KBM-7 (cell line): Measurements from ENCODE around the gene PLXNB1.
"Not testable (repeated sequence)": the region's sequence is repeated elsewhere in the genome, so short reads cannot be mapped to it uniquely, and the experiment has no call there.

Experiments used
- DNase-seq: peaks from one replicate; pipeline ENCODE4 v3.0.0-alpha.2; 2015
- in situ Hi-C: fragments of 300-500 bp; cut with MboI; formaldehyde crosslinking; loops from 2 replicates; pipeline ENCODE4 v1.14.3; 2020; ENCODE audit warnings: low sequenced_read_pairs, low pct_unique_long_range_greater_than_20kb, mixed read lengths

PLXNB1 gene

DNA sequence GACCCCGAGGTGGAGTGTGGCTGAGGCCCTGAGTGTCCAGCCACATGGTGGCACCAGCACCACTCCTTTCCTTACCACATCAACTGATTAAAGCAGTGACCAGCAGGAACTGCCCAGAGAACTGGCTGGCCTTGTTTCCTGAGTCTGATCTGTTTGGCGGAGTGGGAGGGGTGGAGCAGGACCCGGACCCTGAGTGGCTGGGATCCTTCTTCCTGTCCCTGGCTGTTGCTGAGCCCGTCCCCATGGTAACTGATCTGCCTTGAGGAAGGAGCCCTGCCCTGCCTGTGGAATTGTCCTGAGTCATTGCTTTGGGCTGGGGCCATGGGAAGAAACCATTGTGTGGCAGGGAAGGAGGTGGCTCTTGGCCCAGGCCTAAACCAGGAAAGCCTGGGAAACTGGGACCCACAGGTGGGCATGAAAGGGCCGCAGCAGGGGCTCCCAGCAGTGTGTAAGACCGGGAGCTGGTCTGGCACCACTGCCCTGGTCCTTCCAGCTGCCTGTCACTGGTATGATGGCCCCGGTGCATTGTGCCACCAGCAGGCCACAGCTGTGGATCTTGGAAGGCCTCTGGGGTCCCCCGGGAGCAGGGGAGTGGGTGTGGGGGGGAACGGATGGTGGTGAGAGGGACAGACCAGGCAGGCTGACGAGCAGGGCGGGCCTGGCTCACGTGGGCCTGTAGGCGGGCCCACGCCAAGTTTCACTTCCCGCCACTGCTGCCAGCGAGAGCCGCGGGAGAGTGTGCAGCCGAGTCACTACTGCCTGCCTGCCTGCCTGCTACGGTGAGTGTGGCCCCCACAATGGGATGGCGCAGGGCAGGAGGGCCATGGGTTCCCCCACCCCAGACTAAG is 35.9 kb upstream of the PLXNB1 start:
- in situ Hi-C loops = no loop called here
- DNase-seq = peak; percentile 65

GRCh38 chr3:48465237-48465530 is 35.3 kb upstream of the PLXNB1 start:
- DNase-seq = no peak
- in situ Hi-C loops = no loop called here

DNA sequence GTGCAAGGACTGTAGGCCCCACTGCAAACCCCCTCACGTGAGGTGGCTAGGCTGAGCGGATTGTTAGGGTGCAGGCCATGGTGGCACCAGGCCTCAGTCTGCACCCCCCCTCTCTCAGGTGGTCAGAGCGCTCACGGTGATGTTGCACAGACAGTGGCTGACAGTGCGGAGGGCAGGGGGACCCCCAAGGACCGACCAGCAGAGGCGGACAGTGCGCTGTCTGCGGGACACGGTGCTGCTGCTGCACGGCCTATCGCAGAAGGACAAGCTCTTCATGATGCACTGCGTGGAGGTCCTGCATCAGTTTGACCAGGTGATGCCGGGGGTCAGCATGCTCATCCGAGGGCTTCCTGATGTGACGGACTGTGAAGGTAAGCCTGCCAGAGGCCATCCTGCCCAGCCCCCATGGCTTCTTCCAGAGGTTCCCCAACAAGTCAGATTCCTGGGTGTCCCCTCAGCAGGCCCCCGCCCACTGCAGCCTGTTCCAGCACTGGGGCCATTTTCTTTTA is 34.9 kb upstream of the PLXNB1 start:
- in situ Hi-C loops = no loop called here

DNA sequence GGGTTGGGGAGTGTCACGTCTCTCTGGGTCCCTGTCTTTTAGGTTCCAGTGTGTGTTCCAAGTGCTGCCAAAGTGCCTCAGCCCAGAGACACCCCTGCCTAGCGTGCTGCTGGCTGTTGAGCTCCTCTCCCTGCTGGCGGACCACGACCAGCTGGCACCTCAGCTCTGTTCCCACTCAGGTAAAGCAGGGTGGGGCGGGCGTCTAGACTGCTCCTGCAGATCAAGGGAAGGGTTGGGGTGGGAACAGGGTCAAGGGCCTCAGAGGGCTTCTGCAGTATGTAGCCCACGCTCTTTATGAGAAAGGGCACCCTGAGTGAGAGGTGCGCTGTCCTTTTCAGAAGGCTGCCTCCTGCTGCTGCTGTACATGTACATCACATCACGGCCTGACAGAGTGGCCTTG is 33.8 kb upstream of the PLXNB1 start:
- no peak for DNase-seq
- in situ Hi-C loops = no loop called here

More for the DNA sequence above, 34.9 kb upstream of the PLXNB1 start:
- no peak for DNase-seq

DNA sequence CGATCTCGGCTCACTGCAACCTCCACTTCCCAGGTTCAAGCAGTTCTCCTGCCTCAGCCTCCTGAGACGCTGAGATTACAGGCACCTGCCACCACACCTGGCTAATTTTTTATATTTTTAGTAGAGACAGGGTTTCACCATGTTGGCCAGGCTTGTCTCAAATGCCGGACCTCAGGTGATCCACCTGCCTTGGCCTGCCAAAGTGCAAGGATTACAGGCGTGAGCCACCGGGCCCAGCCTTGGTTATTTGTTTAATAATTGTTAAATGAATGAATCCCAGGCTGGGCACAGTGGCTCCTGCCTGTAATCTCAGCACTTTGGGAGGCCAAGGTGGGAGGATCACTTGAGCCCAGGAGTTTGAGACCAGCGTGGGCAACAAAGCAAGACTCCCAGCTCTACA is 31.9 kb upstream of the PLXNB1 start:
- in situ Hi-C loops, DNase-seq: not testable (repeated sequence)

GRCh38 chr3:48460517-48460902 is 30.6 kb upstream of the PLXNB1 start:
- in situ Hi-C loops = no loop called here
- DNase-seq = no peak

- no peak for DNase-seq
- in situ Hi-C loops = no loop called here
Measured at GRCh38 chr3:48459773-48460516, 30.1 kb upstream of the PLXNB1 start.

DNA sequence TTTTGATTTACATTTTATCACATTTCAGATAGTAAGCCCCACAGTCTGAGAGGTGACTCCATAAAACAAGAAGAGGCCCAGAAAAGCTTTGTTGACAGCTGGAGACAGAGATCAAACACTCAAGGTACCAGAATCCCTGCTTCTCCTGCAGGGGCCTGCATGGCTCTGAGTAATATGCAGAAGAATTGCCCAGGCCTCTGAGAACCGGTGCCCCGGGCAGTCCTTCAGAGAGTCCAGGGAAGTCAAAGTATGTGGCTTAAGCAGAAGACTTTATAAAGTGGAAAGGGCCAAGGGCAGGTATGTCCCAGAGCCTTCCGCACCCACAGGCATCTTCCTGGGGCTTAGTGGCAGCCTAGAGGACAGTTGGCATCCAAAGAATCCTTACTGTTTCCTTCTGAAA is 29.4 kb upstream of the PLXNB1 start:
- no peak for DNase-seq

GRCh38 chr3:48456456-48456855 is 26.6 kb upstream of the PLXNB1 start:
- in situ Hi-C loops = no loop called here
- DNase-seq = no peak

More for the DNA sequence above, 29.4 kb upstream of the PLXNB1 start:
- in situ Hi-C loops = no loop called here

DNA sequence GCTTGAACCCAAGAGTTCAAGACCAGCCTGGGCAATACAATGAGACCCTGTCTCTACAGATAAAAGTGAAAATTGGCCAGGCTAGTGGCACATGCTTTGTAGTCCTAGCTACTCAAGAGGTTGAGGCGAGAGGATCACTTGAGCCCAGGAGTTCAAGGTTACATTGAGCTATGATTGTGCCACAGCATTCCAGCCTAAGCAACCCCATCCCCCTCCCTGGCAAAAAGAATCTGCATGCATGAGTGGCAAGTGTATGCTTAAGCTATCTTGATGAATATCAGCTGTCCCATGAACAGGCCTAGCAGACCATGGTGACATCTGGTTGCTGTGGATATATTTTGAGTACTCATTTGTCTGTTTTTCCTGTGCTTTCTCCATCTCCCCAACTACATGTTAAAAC is 21.4 kb upstream of the PLXNB1 start:
- in situ Hi-C loops = no loop called here
- DNase-seq = no peak

GRCh38 chr3:48446425-48447193 is 16.7 kb upstream of the PLXNB1 start, which contains the start of gene ATRIP:
ATRIP (plus strand) TSS chr3:48446737; CDS start chr3:48446846, 109 bp downstream.
- peak; percentile 86 for DNase-seq
- in situ Hi-C loops = no loop called here

- in situ Hi-C loops = no loop called here
- DNase-seq = no peak
Measured at GRCh38 chr3:48446043-48446424, 16.1 kb upstream of the PLXNB1 start.

- no peak for DNase-seq
- in situ Hi-C loops = no loop called here
Measured at GRCh38 chr3:48445277-48445882, 15.5 kb upstream of the PLXNB1 start.

GRCh38 chr3:48441940-48442339 is 12.1 kb upstream of the PLXNB1 start:
- in situ Hi-C loops = no loop called here
- no peak for DNase-seq

- in situ Hi-C loops = no loop called here
- DNase-seq = peak; percentile 31
Measured at GRCh38 chr3:48440590-48440958, 10.7 kb upstream of the PLXNB1 start.

- in situ Hi-C loops = no loop called here
- DNase-seq = peak; percentile 97
Measured at GRCh38 chr3:48439820-48440589, 10.1 kb upstream of the PLXNB1 start, which contains the start of the genes CCDC51 and TMA7. CCDC51 (minus strand) TSS chr3:48440119; CDS start chr3:48435128, 4,991 bp downstream. TMA7 (plus strand) TSS chr3:48440257; CDS start chr3:48440297, 40 bp downstream.

DNA sequence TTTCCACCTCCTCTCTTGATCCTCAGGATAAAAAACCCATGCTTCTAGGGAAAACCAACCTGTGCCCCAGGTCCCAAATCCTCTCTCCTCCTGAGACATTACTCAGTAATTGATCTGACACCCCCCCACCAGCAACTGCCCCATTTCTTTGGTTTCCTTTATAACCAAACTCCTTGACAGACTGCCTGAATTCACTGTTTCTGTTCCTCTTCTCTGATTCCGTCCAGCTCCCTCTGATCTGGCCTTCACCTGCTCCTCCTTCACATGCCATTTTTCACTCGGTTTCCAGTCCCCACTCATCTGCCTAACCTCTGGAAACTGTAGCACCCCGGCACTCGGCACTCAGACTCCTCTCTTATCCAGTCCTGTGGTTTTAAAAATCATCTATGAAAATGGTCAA is 7.9 kb upstream of the PLXNB1 start:
- in situ Hi-C loops = no loop called here

GRCh38 chr3:48436855-48437254 is 7.0 kb upstream of the PLXNB1 start:
- DNase-seq = no peak
- in situ Hi-C loops = no loop called here

More for the DNA sequence above, 7.9 kb upstream of the PLXNB1 start:
- no peak for DNase-seq

DNA sequence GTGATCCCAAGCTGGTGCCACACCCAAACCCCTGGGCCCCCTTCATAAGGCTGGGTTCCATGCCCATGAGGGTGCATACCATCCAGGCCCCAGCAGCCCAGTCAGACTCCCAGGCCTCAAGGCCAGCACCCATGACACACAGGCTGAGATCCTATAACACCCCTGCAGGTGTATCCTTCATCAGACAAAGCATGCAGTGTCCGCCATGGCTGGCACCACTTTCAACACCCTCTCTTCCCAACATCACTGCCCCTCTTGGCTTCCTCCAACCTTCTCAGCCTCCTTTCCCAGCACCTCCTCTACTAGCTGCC is 6.5 kb upstream of the PLXNB1 start:
- DNase-seq = no peak
- in situ Hi-C loops = no loop called here
